ENCODE data around the gene SNX15.

The SNX15 gene

GRCh38 chr11:64996327-64996709, 30.9 kb upstream of the SNX15 start:
- DNase-seq (ENCODE audit: low spot score), result no peak
- no peak for TF ChIP-seq CTCF (conservative IDR thresholded peaks at IDR 0.05; ENCODE audit: low read depth)
- ChIA-PET CTCF (interaction anchor here (0.5 to 2.0 kb wide), 6 partner anchors 11 to 186 kb away, joined by 3 to 6 read pairs (median 4); partner anchors contain the start of gene ARL2), POLR2A (ENCODE audit: low non-redundant PET) (interaction anchor here (0.6 kb wide), 1 partner anchor 101 kb away, joined by 3 read pairs; no protein-coding TSS in a partner anchor)
- peak overlapping the region; percentile 59 for H3K27ac ChIP-seq

DNA sequence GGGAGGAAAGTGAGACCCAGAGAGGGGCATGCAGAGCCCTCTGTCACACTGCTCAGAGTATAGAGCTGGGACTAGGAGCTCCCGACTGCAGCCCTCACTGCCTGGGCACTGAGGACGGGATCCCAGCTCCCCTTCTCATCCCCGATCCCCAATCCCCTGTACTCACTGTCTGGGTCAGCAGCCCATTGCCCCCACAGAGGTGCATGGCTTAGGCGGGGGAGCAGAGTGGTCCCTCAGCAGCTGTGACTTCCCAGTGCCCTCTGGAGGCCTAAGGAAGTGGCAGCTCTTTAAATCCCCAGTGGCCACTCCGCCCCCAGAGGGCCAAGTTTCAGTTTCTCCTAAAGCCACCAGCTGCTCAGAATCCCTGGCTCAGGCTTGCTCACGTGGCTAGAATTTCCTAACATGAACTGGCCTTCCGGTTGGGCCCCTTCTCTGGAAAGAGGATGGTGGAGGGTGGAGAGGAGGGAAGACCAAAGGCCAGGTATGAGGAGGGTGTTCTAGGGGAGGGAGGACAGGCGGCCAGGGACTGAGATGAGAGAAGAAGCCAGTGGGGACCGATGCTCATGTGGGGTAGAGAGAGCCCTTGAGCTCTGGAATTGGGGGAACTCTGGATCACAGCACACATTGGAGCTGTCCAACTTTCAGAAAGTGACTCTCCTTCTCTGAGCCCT, 30.4 kb upstream of the SNX15 start, which contains the start of gene BATF2:
Gene BATF2, minus strand, starts transcription at position 262 of the 671 bp plus-strand sequence. Its CDS starts 57 bp downstream, at position 205.
- peak; percentile 60 for DNase-seq (ENCODE audit: low spot score)
- POLR2A ChIA-PET (ENCODE audit: low non-redundant PET), result interaction anchor here (0.6 kb wide), 1 partner anchor 101 kb away, joined by 3 read pairs; no protein-coding TSS in a partner anchor
- CTCF ChIA-PET, result interaction anchor here (0.5 to 2.0 kb wide), 6 partner anchors 11 to 185 kb away, joined by 3 to 6 read pairs (median 4); partner anchors contain the start of gene ARL2
- no peak for TF ChIP-seq CTCF (conservative IDR thresholded peaks at IDR 0.05; ENCODE audit: low read depth)
- peak within 1 kb of the TSS; percentile 59 for H3K27ac ChIP-seq

GRCh38 chr11:64998141-64998540, 29.1 kb upstream of the SNX15 start:
- no peak for TF ChIP-seq CTCF (conservative IDR thresholded peaks at IDR 0.05; ENCODE audit: low read depth)
- no peak for DNase-seq (ENCODE audit: low spot score)
- H3K27ac ChIP-seq, result no peak overlapping the region
- ChIA-PET CTCF (interaction anchor here (0.6 to 2.0 kb wide), 3 partner anchors 16 to 154 kb away, joined by 3 to 6 read pairs (median 3); partner anchors contain the start of genes ARL2 and CDC42BPG), POLR2A (ENCODE audit: low non-redundant PET) (interaction anchor here (0.7 kb wide), 1 partner anchor 124 kb away, joined by 3 read pairs; the partner anchor contains the start of gene FAU)

DNA sequence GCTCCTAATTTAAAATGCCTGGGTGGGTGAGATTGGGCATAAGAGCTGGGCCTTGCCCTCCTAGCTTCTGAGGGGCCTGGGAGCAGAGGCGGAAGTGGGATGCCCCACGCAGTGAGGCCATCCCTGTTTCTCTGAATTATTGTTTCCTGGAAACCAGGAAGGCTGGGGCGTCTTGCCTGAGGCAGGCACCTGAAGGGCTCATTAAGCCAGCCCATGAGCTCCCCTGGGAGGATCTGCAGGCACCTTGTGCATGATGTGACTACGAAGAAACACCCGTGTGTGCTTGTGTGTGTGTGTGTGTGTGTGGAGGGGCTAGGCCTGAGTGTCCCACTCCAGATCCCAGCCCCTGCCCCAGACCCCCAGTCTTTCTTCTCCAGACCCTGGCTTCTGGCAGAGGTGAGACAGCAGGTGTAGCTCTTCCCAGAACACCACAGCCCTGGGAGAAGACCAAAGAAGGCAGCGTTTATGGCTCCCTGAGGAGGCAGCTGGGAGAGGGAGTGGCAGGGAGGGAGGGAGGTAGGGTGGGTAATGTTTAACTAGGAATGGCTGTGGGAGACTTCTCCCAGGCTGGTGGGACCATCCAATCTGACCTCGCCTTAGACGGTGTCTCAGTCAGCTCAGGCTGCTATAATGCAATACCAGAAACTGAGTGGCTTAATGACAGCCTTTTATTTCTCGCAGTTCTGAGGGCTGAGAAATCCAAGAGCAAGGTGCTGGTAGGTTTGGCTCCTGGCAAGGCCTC, 28.4 kb upstream of the SNX15 start:
- H3K27ac ChIP-seq, result peak overlapping the region; percentile 30
- CTCF ChIA-PET, result interaction anchor here (1.0 kb wide), 1 partner anchor 16 kb away, joined by 3 read pairs; the partner anchor contains the start of gene ARL2
- POLR2A ChIA-PET (ENCODE audit: low non-redundant PET), result interaction anchor here (0.7 kb wide), 1 partner anchor 123 kb away, joined by 3 read pairs; the partner anchor contains the start of gene FAU
- DNase-seq (ENCODE audit: low spot score), result no peak
- no peak for TF ChIP-seq CTCF (conservative IDR thresholded peaks at IDR 0.05; ENCODE audit: low read depth)

DNA sequence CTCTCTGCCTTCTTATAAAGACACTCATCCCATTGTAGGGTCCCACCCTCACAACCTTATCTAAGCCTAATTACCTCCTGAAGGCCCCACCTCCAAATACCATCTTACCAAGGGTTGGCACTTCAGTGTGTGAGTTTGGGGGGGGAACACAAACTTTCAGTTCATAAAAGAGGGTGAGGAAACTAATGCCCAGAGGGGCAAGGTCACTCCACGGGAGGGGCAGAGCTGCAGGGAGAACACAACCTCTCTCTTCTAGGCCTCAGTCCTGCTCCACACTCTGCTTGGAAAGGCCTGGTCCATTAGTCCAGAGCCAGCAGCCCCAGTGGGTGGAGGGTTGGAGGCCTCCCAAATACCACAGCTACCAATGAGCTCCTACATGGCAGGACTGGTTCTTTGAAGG, 27.8 kb upstream of the SNX15 start:
- peak overlapping the region; percentile 30 for H3K27ac ChIP-seq
- DNase-seq (ENCODE audit: low spot score), result no peak
- CTCF ChIA-PET, result interaction anchor here (0.6 to 1.0 kb wide), 2 partner anchors 15 to 657 kb away, joined by 3 read pairs; partner anchors contain the start of gene ARL2

More for the DNA sequence above, 27.8 kb upstream of the SNX15 start:
- no peak for TF ChIP-seq CTCF (conservative IDR thresholded peaks at IDR 0.05; ENCODE audit: low read depth)
- POLR2A ChIA-PET (ENCODE audit: low non-redundant PET), result no interaction called here

Data from RWPE1 (cell line).